ENCODE results near the gene GATC. TPM values are rescaled to one million over a fixed set of nuclear protein-coding genes. Genes with fewer than 3 reads are reported as not detected.

The GATC gene
- polyA plus RNA-seq, 1 donor (not counting 4 experiments of a cell fraction or from before 2014, with no cell fraction given): 22.4 TPM

GRCh38 chr12:120399531-120399930 lies 46.7 kb upstream of the GATC start:
- FAIRE-seq: no peak

GRCh38 chr12:120402217-120402616 lies 44.0 kb upstream of the GATC start:
- H2AFZ ChIP-seq (ENCODE audit: control insufficient read depth, low read length): no peak overlapping the region
- no peaks in the 10 kb centered on the region for H4K20me1 ChIP-seq (ENCODE audit: control insufficient read depth, extremely low read depth, insufficient read depth, low read length)
- dilution Hi-C loops (cut with MboI; ENCODE audit: extremely low pct_ligation_motif_present, low sequenced_read_pairs): no loop called here
- H3K9me3 ChIP-seq (ENCODE audit: control insufficient read depth, low read depth, low read length): no peaks in the 10 kb centered on the region
- H3K36me3 ChIP-seq (ENCODE audit: control insufficient read depth in 2 of 2, extremely low read depth in 1 of 2, insufficient read depth in 2 of 2, low read length in 2 of 2): no peaks in the 10 kb centered on the region
- H3K9ac ChIP-seq (ENCODE audit: control insufficient read depth, extremely low read depth, insufficient read depth, low read length): no peak overlapping the region
- DNase-seq (ENCODE audit: low read depth, low spot score) (no peak), FAIRE-seq (no peak)
- H3K4me2 ChIP-seq (ENCODE audit: control insufficient read depth, extremely low read depth, insufficient read depth, low read depth, low read length): no peak overlapping the region
- H3K27ac ChIP-seq (ENCODE audit: control insufficient read depth, insufficient read depth, low read length): no peak overlapping the region
- no peaks in the 10 kb centered on the region for H3K9me1 ChIP-seq (ENCODE audit: control insufficient read depth, extremely low read depth, insufficient read depth, low read length)
- H3K79me2 ChIP-seq (ENCODE audit: control insufficient read depth, insufficient read depth, low read length): no peaks in the 10 kb centered on the region
- no peak overlapping the region for H3K4me3 ChIP-seq (ENCODE audit: control insufficient read depth in 2 of 3, extremely low read depth in 1 of 3, insufficient read depth in 2 of 3, low read depth in 1 of 3, low read length in 3 of 3)
- H3K4me1 ChIP-seq (ENCODE audit: control insufficient read depth, extremely low read depth, insufficient read depth, low read length): no peaks in the 10 kb centered on the region
- TF ChIP-seq CTCF (optimal IDR thresholded peaks at IDR 0.05 in 1 of 3, IDR thresholded peaks at IDR 0.05 in 1 of 3, conservative IDR thresholded peaks at IDR 0.05 in 1 of 3; ENCODE audit: extremely low read depth in 1 of 3, insufficient read depth in 2 of 3, low read length in 3 of 3) (no peak), EZH2 (IDR thresholded peaks at IDR 0.05; ENCODE audit: low read length) (no peak)
- no peaks in the 10 kb centered on the region for H3K27me3 ChIP-seq (ENCODE audit: control insufficient read depth, extremely low read depth, insufficient read depth, low read length)

More at GRCh38 chr12:120399531-120399930, 46.7 kb upstream of the GATC start:
- Histone ChIP-seq H2AFZ (ENCODE audit: control insufficient read depth, low read length) (no peak overlapping the region), H3K27me3 (ENCODE audit: control insufficient read depth, extremely low read depth, insufficient read depth, low read length) (no peaks in the 10 kb centered on the region), H4K20me1 (ENCODE audit: control insufficient read depth, extremely low read depth, insufficient read depth, low read length) (no peaks in the 10 kb centered on the region), H3K9ac (ENCODE audit: control insufficient read depth, extremely low read depth, insufficient read depth, low read length) (no peak overlapping the region), H3K36me3 (ENCODE audit: control insufficient read depth in 2 of 2, extremely low read depth in 1 of 2, insufficient read depth in 2 of 2, low read length in 2 of 2) (no peaks in the 10 kb centered on the region), H3K4me1 (ENCODE audit: control insufficient read depth, extremely low read depth, insufficient read depth, low read length) (peaks cover 3% of the 10 kb centered on the region), H3K4me2 (ENCODE audit: control insufficient read depth, extremely low read depth, insufficient read depth, low read depth, low read length) (no peak overlapping the region), H3K4me3 (ENCODE audit: control insufficient read depth in 2 of 3, extremely low read depth in 1 of 3, insufficient read depth in 2 of 3, low read depth in 1 of 3, low read length in 3 of 3) (no peak overlapping the region), H3K9me1 (ENCODE audit: control insufficient read depth, extremely low read depth, insufficient read depth, low read length) (no peaks in the 10 kb centered on the region), H3K79me2 (ENCODE audit: control insufficient read depth, insufficient read depth, low read length) (no peaks in the 10 kb centered on the region), H3K9me3 (ENCODE audit: control insufficient read depth, low read depth, low read length) (no peaks in the 10 kb centered on the region), H3K27ac (ENCODE audit: control insufficient read depth, insufficient read depth, low read length) (no peak overlapping the region)
- dilution Hi-C loops (cut with MboI; ENCODE audit: extremely low pct_ligation_motif_present, low sequenced_read_pairs): no loop called here
- TF ChIP-seq CTCF (optimal IDR thresholded peaks at IDR 0.05 in 1 of 3, IDR thresholded peaks at IDR 0.05 in 1 of 3, conservative IDR thresholded peaks at IDR 0.05 in 1 of 3; ENCODE audit: extremely low read depth in 1 of 3, insufficient read depth in 2 of 3, low read length in 3 of 3): no peak
- TF ChIP-seq EZH2 (IDR thresholded peaks at IDR 0.05; ENCODE audit: low read length): no peak
- DNase-seq (ENCODE audit: low read depth, low spot score): no peak

Data from keratinocyte (primary cell).